RWPE1 (cell line): ENCODE data around the gene WDR17.

ENCODE experiments used
- CTCF ChIA-PET: fragments of 350-600 bp; sonication (Branson Sonifier 250); formaldehyde crosslinking; extraction: SDS; loops from one replicate; lab custom pipeline; 2021; lab: Yijun Ruan, JAX
- POLR2A ChIA-PET: fragments of 400-600 bp; formaldehyde crosslinking; extraction: SDS; loops from one replicate; lab custom pipeline; 2020; ENCODE audit warnings: antibody characterized with exemption; ENCODE audit not compliant: low non-redundant PET; lab: Yijun Ruan, JAX
- DNase-seq: peaks from one replicate; pipeline ENCODE4 v3.0.0; 2012; ENCODE audit warnings: low spot score
- H3K27ac ChIP-seq: fragments of 450-650 bp; 2 replicates; pipeline ENCODE4 v1.5.1; 2017
- CTCF ChIP-seq: fragments of 450-650 bp; conservative IDR thresholded peaks from 2 replicates; pipeline ENCODE4 v1.5.1; 2017; ENCODE audit warnings: low read depth, mild to moderate bottlenecking

WDR17 gene

GRCh38 chr4:176156656-176157055 lies 91.0 kb downstream of the WDR17 start:
- no peak for TF ChIP-seq CTCF
- H3K27ac ChIP-seq = no peak overlapping the region
- ChIA-PET CTCF (no interaction called here), POLR2A (no interaction called here)
- DNase-seq = no peak

GRCh38 chr4:176163041-176163440 lies 97.4 kb downstream of the WDR17 start:
- no peak for DNase-seq
- no peak overlapping the region for H3K27ac ChIP-seq
- CTCF ChIA-PET = interaction anchor here (0.5 kb wide), 1 partner anchor 1939 kb away, joined by 3 read pairs; no protein-coding TSS in a partner anchor
- POLR2A ChIA-PET = no interaction called here
- no peak for TF ChIP-seq CTCF

DNA sequence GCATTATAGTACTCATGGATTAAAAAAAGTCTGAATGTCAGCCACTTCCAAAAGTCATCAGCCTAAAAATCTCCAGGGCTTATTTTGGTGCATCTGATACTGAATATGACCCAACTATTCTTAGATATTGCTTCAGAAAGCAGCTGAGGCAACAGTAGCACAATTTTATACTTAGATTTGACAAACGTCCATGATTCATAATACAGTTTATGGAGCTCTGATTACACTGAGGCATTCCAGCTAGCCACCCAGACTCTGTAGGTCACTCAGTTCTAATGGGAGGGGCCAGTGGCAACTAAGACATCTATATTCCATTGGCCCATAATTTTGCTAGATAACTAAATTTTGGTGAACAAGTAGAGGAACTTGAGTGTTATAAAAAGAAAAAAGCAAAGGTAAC lies 119.4 kb downstream of the WDR17 start:
- ChIA-PET CTCF (no interaction called here), POLR2A (no interaction called here)
- DNase-seq = peak; percentile 45
- no peak overlapping the region for H3K27ac ChIP-seq
- TF ChIP-seq CTCF = no peak

DNA sequence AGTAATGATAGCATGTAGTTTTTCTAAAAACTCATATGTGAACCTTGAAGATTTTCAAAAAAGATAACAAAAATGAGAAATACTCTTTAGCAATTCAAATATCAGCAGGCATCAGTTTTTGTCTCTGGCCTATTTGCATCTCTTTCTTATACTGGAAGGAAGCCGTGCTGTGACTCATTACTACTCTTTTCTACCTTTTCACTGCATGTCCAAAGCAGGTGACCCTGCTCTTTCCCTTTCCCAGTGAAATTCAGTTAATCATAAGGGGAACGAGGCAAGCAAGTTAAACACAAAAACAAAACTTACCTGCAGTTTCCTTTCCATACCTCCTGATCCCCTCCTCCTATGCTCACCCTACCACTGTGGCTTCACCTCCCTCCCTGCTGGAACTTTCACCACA lies 120.4 kb downstream of the WDR17 start:
- H3K27ac ChIP-seq = no peak overlapping the region
- CTCF ChIA-PET = no interaction called here
- POLR2A ChIA-PET = no interaction called here
- no peak for TF ChIP-seq CTCF
- DNase-seq = no peak

DNA sequence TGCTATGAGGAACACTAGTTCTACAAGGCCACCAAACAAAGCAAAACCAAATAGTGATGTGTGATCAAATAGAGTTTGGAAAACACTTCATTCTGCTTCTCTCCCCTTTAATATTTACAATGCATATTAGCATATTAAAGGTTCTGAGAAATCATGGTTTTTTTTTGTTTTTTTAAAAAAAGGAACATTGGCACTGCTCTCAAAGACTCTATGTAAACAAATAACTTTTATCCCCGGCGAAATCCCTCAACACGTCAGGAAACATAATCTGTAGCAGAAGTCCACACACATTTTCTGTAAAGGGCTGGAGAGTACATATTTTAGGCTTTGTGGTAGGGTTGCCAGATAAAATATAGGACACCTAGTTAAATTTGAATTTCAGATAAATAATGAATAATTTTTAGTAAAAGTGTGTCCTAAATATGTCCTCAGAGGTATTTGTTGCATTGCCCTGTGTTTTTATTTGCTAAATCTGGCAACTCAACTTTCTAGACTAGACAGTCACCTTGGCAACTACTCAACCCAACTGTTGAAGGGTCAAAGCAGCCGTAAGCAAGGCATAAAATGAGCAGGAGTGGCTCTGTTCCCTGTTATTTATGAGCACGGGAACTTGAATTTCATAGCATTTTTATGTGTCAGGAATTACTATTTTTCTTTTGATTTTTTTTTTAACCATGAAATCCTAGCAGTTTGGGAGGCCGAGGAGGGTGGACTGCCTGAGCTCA lies 121.2 kb downstream of the WDR17 start:
- no peak for TF ChIP-seq CTCF
- DNase-seq = no peak
- ChIA-PET CTCF (interaction anchor here (1.0 kb wide), 1 partner anchor 13 kb away, joined by 4 read pairs; no protein-coding TSS in a partner anchor), POLR2A (no interaction called here)
- H3K27ac ChIP-seq = no peak overlapping the region

- POLR2A ChIA-PET = no interaction called here
- DNase-seq = peak; percentile 34
- CTCF ChIA-PET = interaction anchor here (1.0 kb wide), 1 partner anchor 12 kb away, joined by 4 read pairs; no protein-coding TSS in a partner anchor
- no peak overlapping the region for H3K27ac ChIP-seq
- TF ChIP-seq CTCF = no peak
These were observed 122.0 kb downstream of the WDR17 start for GRCh38 chr4:176187624-176188023.
